Measurements from ENCODE around the gene CDKAL1. TPM values are rescaled to one million over a fixed set of nuclear protein-coding genes. Genes with fewer than 3 reads are reported as not detected.
A peak's percentile ranks its signal among the peaks of the same experiment; 100 is the strongest.

Gene CDKAL1
- total RNA-seq, 1 experiment from 2014 or later: 11.8 TPM

DNA sequence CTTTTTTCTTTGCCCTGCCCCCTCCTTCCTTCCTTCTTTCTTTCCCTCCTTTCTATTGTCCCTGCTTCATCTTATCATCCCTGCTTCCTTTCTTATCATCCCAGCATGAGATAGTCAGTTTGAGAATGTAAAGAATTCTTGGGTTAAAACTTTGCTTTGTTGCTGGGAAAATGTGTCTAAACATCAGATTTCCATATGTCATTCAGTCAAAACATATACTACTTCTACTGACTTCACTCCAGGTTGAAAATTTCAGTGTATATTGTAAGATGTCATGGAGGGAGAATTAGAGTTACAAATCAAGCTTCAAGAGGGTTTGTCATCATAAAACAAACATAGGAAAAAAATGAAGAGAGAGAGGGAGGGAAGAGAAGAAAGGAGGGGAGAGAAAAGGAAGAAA, 700.9 kb downstream of the CDKAL1 start:
- peaks cover 15% of the 10 kb centered on the region for H3K36me3 Mint-ChIP-seq (ENCODE audit: insufficient read depth, unreplicated experiment)
- H3K9me3 Mint-ChIP-seq (ENCODE audit: unreplicated experiment): peaks cover 17% of the 10 kb centered on the region
- CTCF ChIA-PET: no interaction called here
- intact Hi-C loops (cut with micrococcal nuclease): no loop called here
- no peak for DNase-seq (ENCODE audit: unreplicated experiment)
- no peaks in the 10 kb centered on the region for H3K27me3 Mint-ChIP-seq (ENCODE audit: insufficient read depth, unreplicated experiment)
- no TSS peak for BruUV-seq (replicated peaks)
- H3K4me1 Mint-ChIP-seq (ENCODE audit: insufficient read depth, unreplicated experiment): no peaks in the 10 kb centered on the region
- no peak overlapping the region for H3K27ac Mint-ChIP-seq (ENCODE audit: low read depth, unreplicated experiment)
- no peak overlapping the region for H3K4me3 Mint-ChIP-seq (ENCODE audit: unreplicated experiment)
- POLR2A ChIA-PET: interaction anchor here (0.6 to 0.8 kb wide), 2 partner anchors 17 to 295 kb away, joined by 3 read pairs; no protein-coding TSS in a partner anchor
- TF ChIP-seq, protein P1, sequence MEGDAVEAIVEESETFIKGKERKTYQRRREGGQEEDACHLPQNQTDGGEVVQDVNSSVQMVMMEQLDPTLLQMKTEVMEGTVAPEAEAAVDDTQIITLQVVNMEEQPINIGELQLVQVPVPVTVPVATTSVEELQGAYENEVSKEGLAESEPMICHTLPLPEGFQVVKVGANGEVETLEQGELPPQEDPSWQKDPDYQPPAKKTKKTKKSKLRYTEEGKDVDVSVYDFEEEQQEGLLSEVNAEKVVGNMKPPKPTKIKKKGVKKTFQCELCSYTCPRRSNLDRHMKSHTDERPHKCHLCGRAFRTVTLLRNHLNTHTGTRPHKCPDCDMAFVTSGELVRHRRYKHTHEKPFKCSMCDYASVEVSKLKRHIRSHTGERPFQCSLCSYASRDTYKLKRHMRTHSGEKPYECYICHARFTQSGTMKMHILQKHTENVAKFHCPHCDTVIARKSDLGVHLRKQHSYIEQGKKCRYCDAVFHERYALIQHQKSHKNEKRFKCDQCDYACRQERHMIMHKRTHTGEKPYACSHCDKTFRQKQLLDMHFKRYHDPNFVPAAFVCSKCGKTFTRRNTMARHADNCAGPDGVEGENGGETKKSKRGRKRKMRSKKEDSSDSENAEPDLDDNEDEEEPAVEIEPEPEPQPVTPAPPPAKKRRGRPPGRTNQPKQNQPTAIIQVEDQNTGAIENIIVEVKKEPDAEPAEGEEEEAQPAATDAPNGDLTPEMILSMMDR (IDR thresholded peaks at IDR 0.05; ENCODE audit: unreplicated experiment): no peak

DNA sequence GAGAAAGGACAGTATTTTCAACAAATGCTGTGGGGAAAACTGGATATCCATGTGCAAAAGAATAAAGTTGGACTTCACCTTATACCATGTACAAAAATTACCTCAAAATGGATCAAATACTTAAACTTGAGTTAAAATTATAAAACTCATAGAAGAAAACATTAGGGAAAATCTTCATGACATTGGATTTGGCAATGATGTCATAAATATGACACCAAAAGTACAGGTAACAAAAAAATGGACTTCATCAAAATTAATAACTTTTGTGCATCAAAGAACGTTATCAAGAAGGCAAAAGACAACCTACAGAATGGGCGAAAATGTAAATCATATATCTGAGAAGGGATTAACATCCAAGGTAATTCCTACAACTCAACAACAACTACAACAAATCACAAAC, 704.0 kb downstream of the CDKAL1 start:
- Mint-ChIP-seq H3K27me3 (ENCODE audit: insufficient read depth, unreplicated experiment) (no peaks in the 10 kb centered on the region), H3K36me3 (ENCODE audit: insufficient read depth, unreplicated experiment) (no peaks in the 10 kb centered on the region), H3K4me1 (ENCODE audit: insufficient read depth, unreplicated experiment) (no peaks in the 10 kb centered on the region), H3K4me3 (ENCODE audit: unreplicated experiment) (no peak overlapping the region), H3K27ac (ENCODE audit: low read depth, unreplicated experiment) (no peak overlapping the region), H3K9me3 (ENCODE audit: unreplicated experiment) (peaks cover 17% of the 10 kb centered on the region)
- intact Hi-C loops (cut with micrococcal nuclease): no loop called here
- no TSS peak for BruUV-seq (replicated peaks)
- ChIA-PET POLR2A (interaction anchor here (0.7 kb wide), 1 partner anchor 1556 kb away, joined by 3 read pairs; no protein-coding TSS in a partner anchor), CTCF (no interaction called here)
- TF ChIP-seq, protein P1 (IDR thresholded peaks at IDR 0.05; ENCODE audit: unreplicated experiment): no peak
- DNase-seq (ENCODE audit: unreplicated experiment): no peak

DNA sequence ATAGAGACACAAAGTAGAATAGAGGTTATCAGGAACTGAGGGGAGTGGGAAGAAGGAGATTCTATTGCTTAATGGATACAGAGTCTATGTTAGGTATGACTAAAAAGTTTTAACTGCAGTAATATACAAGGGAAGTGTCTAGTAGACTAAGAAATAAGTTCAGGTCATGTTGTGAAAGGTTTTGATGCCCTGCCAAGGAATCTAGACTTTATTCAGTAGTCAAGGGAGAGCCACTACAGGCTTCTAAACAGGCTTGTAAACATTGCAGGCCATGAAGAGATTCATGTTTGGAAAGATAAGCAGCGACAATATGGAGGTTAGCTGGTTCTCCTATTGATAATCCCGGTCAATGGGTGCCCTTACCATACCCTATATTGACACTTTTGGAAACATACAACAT, 706.5 kb downstream of the CDKAL1 start:
- TF ChIP-seq, protein P1 (IDR thresholded peaks at IDR 0.05; ENCODE audit: unreplicated experiment): no peak
- Mint-ChIP-seq H3K4me1 (ENCODE audit: insufficient read depth, unreplicated experiment) (no peaks in the 10 kb centered on the region), H3K27me3 (ENCODE audit: insufficient read depth, unreplicated experiment) (no peaks in the 10 kb centered on the region), H3K9me3 (ENCODE audit: unreplicated experiment) (peaks cover 7% of the 10 kb centered on the region), H3K36me3 (ENCODE audit: insufficient read depth, unreplicated experiment) (no peaks in the 10 kb centered on the region), H3K4me3 (ENCODE audit: unreplicated experiment) (no peak overlapping the region), H3K27ac (ENCODE audit: low read depth, unreplicated experiment) (no peak overlapping the region)
- DNase-seq (ENCODE audit: unreplicated experiment): peak; percentile 27
- no TSS peak for BruUV-seq (replicated peaks)
- POLR2A ChIA-PET: interaction anchor here (1.0 kb wide), 1 partner anchor 630 kb away, joined by 3 read pairs; no protein-coding TSS in a partner anchor
- CTCF ChIA-PET: no interaction called here
- intact Hi-C loops (cut with micrococcal nuclease): no loop called here

DNA sequence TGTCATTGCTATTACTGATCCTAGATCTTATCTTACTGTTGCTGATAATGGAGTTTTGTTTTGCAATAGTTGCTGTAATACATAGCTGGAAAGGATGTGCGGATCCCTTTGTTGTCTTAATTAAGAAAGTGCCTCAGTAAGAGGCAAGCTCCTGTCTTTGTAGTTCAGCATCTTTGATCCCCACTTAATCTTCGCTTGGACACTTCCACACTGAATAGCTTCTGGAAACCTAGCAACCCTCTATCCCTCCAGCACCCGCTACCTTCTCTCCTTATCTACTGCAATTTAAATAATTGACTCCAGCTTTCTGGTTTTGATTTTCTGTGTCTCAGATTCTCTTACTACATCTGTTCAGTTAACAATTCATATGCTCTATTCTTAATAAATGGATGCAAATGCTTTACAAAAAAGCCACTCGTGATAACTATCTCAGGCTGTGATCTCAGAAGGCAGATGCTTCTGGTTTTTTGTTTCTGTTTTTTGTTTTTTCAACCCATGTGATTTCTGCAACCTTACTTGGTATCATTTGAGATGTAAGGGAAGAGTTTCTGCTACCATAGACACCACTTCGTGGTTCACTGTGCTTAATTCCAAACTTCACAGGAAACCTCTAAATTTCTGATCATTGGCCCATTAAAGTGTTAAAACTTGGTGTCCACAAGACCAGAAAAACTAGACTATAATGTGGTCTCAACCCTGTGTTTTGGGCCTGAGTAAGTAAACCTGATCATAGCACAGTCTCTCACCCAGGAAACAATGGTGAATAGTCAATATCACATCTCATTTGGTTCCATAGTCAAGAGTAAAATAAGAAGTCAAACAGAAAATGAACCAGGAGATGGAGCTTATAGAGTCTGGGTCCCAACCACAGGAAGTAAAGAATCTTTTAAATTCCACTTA, 707.2 kb downstream of the CDKAL1 start:
- CTCF ChIA-PET: interaction anchor here (1.1 kb wide), 1 partner anchor 16 kb away, joined by 7 read pairs; no protein-coding TSS in a partner anchor
- no TSS peak for BruUV-seq (replicated peaks)
- intact Hi-C loops (cut with micrococcal nuclease): no loop called here

More for the DNA sequence above, 707.2 kb downstream of the CDKAL1 start:
- H3K27me3 Mint-ChIP-seq (ENCODE audit: insufficient read depth, unreplicated experiment): no peaks in the 10 kb centered on the region
- no peak for DNase-seq (ENCODE audit: unreplicated experiment)
- H3K9me3 Mint-ChIP-seq (ENCODE audit: unreplicated experiment): peaks cover 7% of the 10 kb centered on the region
- no peak overlapping the region for H3K27ac Mint-ChIP-seq (ENCODE audit: low read depth, unreplicated experiment)
- no peaks in the 10 kb centered on the region for H3K36me3 Mint-ChIP-seq (ENCODE audit: insufficient read depth, unreplicated experiment)
- no peaks in the 10 kb centered on the region for H3K4me1 Mint-ChIP-seq (ENCODE audit: insufficient read depth, unreplicated experiment)
- H3K4me3 Mint-ChIP-seq (ENCODE audit: unreplicated experiment): no peak overlapping the region
- TF ChIP-seq, protein P1 (IDR thresholded peaks at IDR 0.05; ENCODE audit: unreplicated experiment): no peak
- POLR2A ChIA-PET: interaction anchor here (1.0 kb wide), 1 partner anchor 630 kb away, joined by 3 read pairs; no protein-coding TSS in a partner anchor
